AG10803 (cell line): ENCODE measurements around the gene DAAM2.

Experiments
- DNase-seq: peaks from one replicate; pipeline ENCODE4 v3.0.0; 2010; ENCODE audit warnings: low read depth
- H3K4me3 ChIP-seq: 2 replicates; pipeline ENCODE4 v1.5.1; 2011; ENCODE audit warnings: mild to moderate bottlenecking, low read length, control low read depth
- TF ChIP-seq, protein P1 (sequence below): conservative IDR thresholded peaks from 2 replicates; pipeline ENCODE4 v1.5.1; 2011; ENCODE audit warnings: mild to moderate bottlenecking, low read length, control low read depth, inconsistent platforms

Gene DAAM2

GRCh38 chr6:39797751-39798150 lies 5.6 kb downstream of the DAAM2 start:
- H3K4me3 ChIP-seq, result no peak overlapping the region
- DNase-seq, result no peak
- TF ChIP-seq, protein P1, sequence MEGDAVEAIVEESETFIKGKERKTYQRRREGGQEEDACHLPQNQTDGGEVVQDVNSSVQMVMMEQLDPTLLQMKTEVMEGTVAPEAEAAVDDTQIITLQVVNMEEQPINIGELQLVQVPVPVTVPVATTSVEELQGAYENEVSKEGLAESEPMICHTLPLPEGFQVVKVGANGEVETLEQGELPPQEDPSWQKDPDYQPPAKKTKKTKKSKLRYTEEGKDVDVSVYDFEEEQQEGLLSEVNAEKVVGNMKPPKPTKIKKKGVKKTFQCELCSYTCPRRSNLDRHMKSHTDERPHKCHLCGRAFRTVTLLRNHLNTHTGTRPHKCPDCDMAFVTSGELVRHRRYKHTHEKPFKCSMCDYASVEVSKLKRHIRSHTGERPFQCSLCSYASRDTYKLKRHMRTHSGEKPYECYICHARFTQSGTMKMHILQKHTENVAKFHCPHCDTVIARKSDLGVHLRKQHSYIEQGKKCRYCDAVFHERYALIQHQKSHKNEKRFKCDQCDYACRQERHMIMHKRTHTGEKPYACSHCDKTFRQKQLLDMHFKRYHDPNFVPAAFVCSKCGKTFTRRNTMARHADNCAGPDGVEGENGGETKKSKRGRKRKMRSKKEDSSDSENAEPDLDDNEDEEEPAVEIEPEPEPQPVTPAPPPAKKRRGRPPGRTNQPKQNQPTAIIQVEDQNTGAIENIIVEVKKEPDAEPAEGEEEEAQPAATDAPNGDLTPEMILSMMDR, result no peak

GRCh38 chr6:39800034-39801032 lies 8.2 kb downstream of the DAAM2 start:
- TF ChIP-seq, protein P1, result no peak
- H3K4me3 ChIP-seq, result no peak overlapping the region
- no peak for DNase-seq

GRCh38 chr6:39801456-39802251 lies 9.5 kb downstream of the DAAM2 start:
- H3K4me3 ChIP-seq, result no peak overlapping the region
- DNase-seq, result no peak
- TF ChIP-seq, protein P1, result no peak

GRCh38 chr6:39803872-39804271 lies 11.7 kb downstream of the DAAM2 start:
- TF ChIP-seq, protein P1, result no peak
- DNase-seq, result no peak
- H3K4me3 ChIP-seq, result no peak overlapping the region

GRCh38 chr6:39804466-39805065 lies 12.4 kb downstream of the DAAM2 start:
- H3K4me3 ChIP-seq, result no peak overlapping the region
- TF ChIP-seq, protein P1, result no peak
- DNase-seq, result peak; percentile 95

DNA sequence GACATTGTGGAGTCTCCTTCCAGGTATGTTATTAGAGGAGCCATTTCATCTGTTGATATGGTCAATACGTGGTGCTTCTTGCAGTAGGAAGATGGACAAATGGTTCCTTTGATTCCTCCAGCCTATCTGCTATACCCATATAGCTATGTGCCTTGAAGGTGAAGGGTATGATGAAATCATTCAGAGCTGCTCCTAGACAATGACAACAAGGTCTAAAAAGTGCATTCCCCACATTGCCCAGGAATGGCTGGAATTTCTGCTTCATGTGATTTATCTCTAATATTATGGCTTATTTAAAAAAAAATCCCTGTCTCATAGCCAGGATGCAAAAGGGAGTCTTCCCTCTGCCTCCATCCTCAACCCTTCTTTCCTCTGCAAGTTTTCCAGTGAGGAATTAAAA lies 14.1 kb downstream of the DAAM2 start:
- TF ChIP-seq, protein P1, result no peak
- H3K4me3 ChIP-seq, result no peak overlapping the region
- DNase-seq, result peak; percentile 90
